ENCODE data around the gene TSPAN5.

TSPAN5 gene

GRCh38 chr4:98512918-98513317, 145.5 kb downstream of the TSPAN5 start:
- no peak for DNase-seq

GRCh38 chr4:98510757-98511517, 147.5 kb downstream of the TSPAN5 start:
- no peak for DNase-seq

GRCh38 chr4:98510340-98510739, 148.1 kb downstream of the TSPAN5 start:
- no peak for DNase-seq

- no peak for DNase-seq
These were observed 148.7 kb downstream of the TSPAN5 start for GRCh38 chr4:98509721-98510120.

GRCh38 chr4:98508829-98509598, 149.4 kb downstream of the TSPAN5 start:
- DNase-seq: no peak

- DNase-seq: no peak
These were observed 150.2 kb downstream of the TSPAN5 start for GRCh38 chr4:98508248-98508647.

GRCh38 chr4:98507299-98507698, 151.1 kb downstream of the TSPAN5 start:
- no peak for DNase-seq

GRCh38 chr4:98506462-98507132, 151.8 kb downstream of the TSPAN5 start:
- no peak for DNase-seq

- no peak for DNase-seq
These were observed 152.4 kb downstream of the TSPAN5 start for GRCh38 chr4:98505992-98506391.

- no peak for DNase-seq
These were observed 154.3 kb downstream of the TSPAN5 start for GRCh38 chr4:98504091-98504490.

- no peak for DNase-seq
These were observed 154.7 kb downstream of the TSPAN5 start for GRCh38 chr4:98503676-98504075.

- DNase-seq: no peak
These were observed 155.8 kb downstream of the TSPAN5 start for GRCh38 chr4:98502624-98503023.

GRCh38 chr4:98502031-98502430, 156.4 kb downstream of the TSPAN5 start:
- no peak for DNase-seq

- DNase-seq: no peak
These were observed 157.0 kb downstream of the TSPAN5 start for GRCh38 chr4:98501383-98501782.

GRCh38 chr4:98498774-98499173, 159.6 kb downstream of the TSPAN5 start:
- DNase-seq: no peak

GRCh38 chr4:98496152-98496845, 162.1 kb downstream of the TSPAN5 start:
- no peak for DNase-seq

GRCh38 chr4:98493296-98493695, 165.1 kb downstream of the TSPAN5 start:
- DNase-seq: no peak

GRCh38 chr4:98491899-98492559, 166.4 kb downstream of the TSPAN5 start:
- DNase-seq: no peak

- DNase-seq: no peak
These were observed 168.2 kb downstream of the TSPAN5 start for GRCh38 chr4:98490251-98490650.

- DNase-seq: no peak
These were observed 172.5 kb downstream of the TSPAN5 start for GRCh38 chr4:98485816-98486345.

- DNase-seq: no peak
These were observed 174.4 kb downstream of the TSPAN5 start for GRCh38 chr4:98484031-98484430.

Data from NCI-H345 (cell line).